Endothelial cell of umbilical vein (primary cell): ENCODE measurements around the gene BABAM2. TPM values are rescaled to one million over a fixed set of nuclear protein-coding genes. Genes with fewer than 3 reads are reported as not detected.

Experiments used
- BruUV-seq: library from RNA; stranded (reverse); fragments of 400-500 nt; replicated peaks from 2 replicates; lab custom pipeline; 2021; lab: Mats Ljungman, UMichigan
- CTCF ChIA-PET: fragments of 300-600, 350-600 bp; sonication (Branson Sonifier 250); formaldehyde crosslinking; loops from one replicate; lab custom pipeline; 2021; ENCODE audit warnings: antibody characterized with exemption, inconsistent platforms; lab: Charles Lee
- POLR2A ChIA-PET: fragments of 300-600, 350-600 bp; sonication (Branson Sonifier 250); formaldehyde crosslinking; loops from one replicate; lab custom pipeline; 2021; ENCODE audit warnings: antibody characterized with exemption, inconsistent platforms; lab: Charles Lee
- DNase-seq: peaks from one replicate; pipeline ENCODE4 v3.0.0-alpha.2; 2011; ENCODE audit warnings: low read depth, low spot score
- FAIRE-seq: peaks from 2 replicates; lab custom pipeline; 2011; peaks lifted over from hg19 to GRCh38; lab: Jason Lieb, UNC
- H2AFZ ChIP-seq: 2 replicates; pipeline ENCODE4 v1.6.0; 2012; ENCODE audit warnings: low read depth, low read length, control low read depth, inconsistent platforms
- H3K27ac ChIP-seq: 2 replicates; pipeline ENCODE4 v1.5.1; 2011; ENCODE audit warnings: low read depth, mild to moderate bottlenecking, control low read depth, low read length, moderate library complexity; ENCODE audit not compliant: insufficient read depth
- H3K27me3 ChIP-seq, 2 experiments: 2 replicates each; pipeline versions ENCODE4 v1.6.0 to v1.6.1; 2011; ENCODE audit warnings: low read length in 2 of 2, mixed read lengths in 1 of 2; ENCODE audit not compliant: control insufficient read depth in 2 of 2, insufficient read depth in 2 of 2
- H3K36me3 ChIP-seq, 2 experiments: 2 replicates in 1 of 2; 3 replicates in 1 of 2; pipeline ENCODE4 v1.5.1; 2011; ENCODE audit warnings: low read length in 2 of 2, mild to moderate bottlenecking in 1 of 2, moderate library complexity in 1 of 2; ENCODE audit not compliant: control insufficient read depth in 2 of 2, insufficient read depth in 2 of 2; ENCODE audit errors: extremely low read depth in 1 of 2
- H3K4me1 ChIP-seq: 3 replicates; pipeline ENCODE4 v1.5.1; 2011; ENCODE audit warnings: mild to moderate bottlenecking, low read length; ENCODE audit not compliant: control insufficient read depth, insufficient read depth; ENCODE audit errors: extremely low read depth
- H3K4me2 ChIP-seq: 2 replicates; pipeline ENCODE4 v1.6.1; 2011; ENCODE audit warnings: low read length, control low read depth, mixed read lengths; ENCODE audit not compliant: insufficient read depth
- H3K4me3 ChIP-seq, 3 experiments: fragments of 200-600 bp in 1 of 3; sonication (generic), shearing (Covaris generic) in 1 of 3; replicated peaks in 1 of 3; 2 replicates each; pipeline ENCODE4 v1.5.1; 2011 to 2016; ENCODE audit warnings: control low read depth in 3 of 3, low read length in 3 of 3, mild to moderate bottlenecking in 2 of 3, inconsistent platforms in 1 of 3, low read depth in 1 of 3, moderate library complexity in 1 of 3; ENCODE audit not compliant: insufficient read depth in 1 of 3
- H3K79me2 ChIP-seq: 2 replicates; pipeline ENCODE4 v1.6.0; 2012; ENCODE audit warnings: low read length, inconsistent platforms; ENCODE audit not compliant: control insufficient read depth, insufficient read depth
- H3K9ac ChIP-seq: replicated peaks from 2 replicates; pipeline ENCODE3; 2011; ENCODE audit warnings: low read length, control low read depth; ENCODE audit not compliant: insufficient read depth; ENCODE audit errors: extremely low read depth
- H3K9me1 ChIP-seq: replicated peaks from 3 replicates; pipeline ENCODE4 v1.6.0; 2011; ENCODE audit warnings: mild to moderate bottlenecking, low read length; ENCODE audit not compliant: control insufficient read depth, insufficient read depth; ENCODE audit errors: extremely low read depth
- H3K9me3 ChIP-seq: replicated peaks from 2 replicates; pipeline ENCODE4 v1.5.1; 2012; ENCODE audit warnings: low read length, inconsistent platforms; ENCODE audit not compliant: control insufficient read depth, insufficient read depth
- H4K20me1 ChIP-seq: replicated peaks from 2 replicates; pipeline ENCODE3; 2011; ENCODE audit warnings: mild to moderate bottlenecking, low read length; ENCODE audit not compliant: control insufficient read depth, insufficient read depth; ENCODE audit errors: extremely low read depth
- EZH2 ChIP-seq: IDR thresholded peaks from 2 replicates; pipeline ENCODE4 v1.6.1; 2012; ENCODE audit warnings: borderline replicate concordance, low read depth, mild to moderate bottlenecking, moderate library complexity, low read length, inconsistent platforms; ENCODE audit not compliant: severe bottlenecking
- FOS ChIP-seq: IDR thresholded peaks from 2 replicates; pipeline ENCODE4 v1.6.1; 2011; ENCODE audit warnings: mild to moderate bottlenecking, low read length, moderate library complexity, borderline replicate concordance; ENCODE audit not compliant: insufficient read depth
- GATA2 ChIP-seq: IDR thresholded peaks from 2 replicates; pipeline ENCODE4 v1.7.0; 2011; ENCODE audit warnings: low read depth, mild to moderate bottlenecking, moderate library complexity, mixed read lengths, low read length; ENCODE audit not compliant: insufficient read length, insufficient read depth
- JUN ChIP-seq: IDR thresholded peaks from 2 replicates; pipeline ENCODE4 v1.6.1; 2011; ENCODE audit warnings: borderline replicate concordance, low read depth; ENCODE audit not compliant: insufficient read length, insufficient read depth
- MYC ChIP-seq: IDR thresholded peaks from one replicate; pipeline ENCODE4 v1.6.1; 2011; ENCODE audit warnings: mild to moderate bottlenecking, low read depth, low read length
- POLR2A ChIP-seq: IDR thresholded peaks from 2 replicates; pipeline ENCODE4 v1.6.1; 2012; ENCODE audit warnings: low read depth, mild to moderate bottlenecking, control low read depth, low read length
- POLR2AphosphoS5 ChIP-seq: IDR thresholded peaks from 2 replicates; pipeline ENCODE4 v1.6.1; 2012; ENCODE audit warnings: low read depth, mild to moderate bottlenecking, control low read depth, low read length, moderate library complexity; ENCODE audit not compliant: insufficient read depth
- dilution Hi-C: fragments of 300-500 bp; cut with MboI; formaldehyde crosslinking; loops from one replicate; pipeline ENCODE4 v1.15.0; 2019; ENCODE audit warnings: low sequenced_read_pairs; ENCODE audit not compliant: extremely low pct_ligation_motif_present
- intact Hi-C: fragments of 100-400 bp; cut with micrococcal nuclease; formaldehyde crosslinking; loops from one replicate; pipeline ENCODE4 v1.10.0; 2022
- polyA plus RNA-seq, 4 experiments: library from polyadenylated mRNA; depleted of rRNA in 3 of 4; stranded (reverse) in 3 of 4; unstranded in 1 of 4; fragments of >200 nt; gene quantifications; 2 replicates each; pipeline versions ENCODE4 v1.2.1 to v1.2.3, GENCODE V29; 2011 to 2012; ENCODE audit warnings: missing spikeins in 1 of 4
- total RNA-seq: library from RNA; stranded (reverse); gene quantifications from 2 replicates; pipeline ENCODE4 v1.2.3, GENCODE V29; 2021
- TF ChIP-seq, protein P1 (sequence below), 2 donors: IDR thresholded peaks; 1 replicate in 1 of 2; 2 replicates in 1 of 2; pipeline ENCODE4 v1.5.1; 2011; ENCODE audit warnings: low read length in 2 of 2, mild to moderate bottlenecking in 2 of 2, moderate library complexity in 2 of 2, control low read depth in 1 of 2, inconsistent platforms in 1 of 2, low read depth in 1 of 2; ENCODE audit not compliant: insufficient read depth in 1 of 2; ENCODE audit errors: extremely low read depth in 1 of 2
- TF ChIP-seq, protein P2 (sequence below): IDR thresholded peaks from 2 replicates; pipeline ENCODE4 v1.6.1; 2011; ENCODE audit not compliant: insufficient read depth, insufficient read length

The BABAM2 gene
- total and polyA plus RNA-seq, 2 donors (not counting 3 experiments of a cell fraction or from before 2014, with no cell fraction given), result 19.9 to 27.6 TPM

DNA sequence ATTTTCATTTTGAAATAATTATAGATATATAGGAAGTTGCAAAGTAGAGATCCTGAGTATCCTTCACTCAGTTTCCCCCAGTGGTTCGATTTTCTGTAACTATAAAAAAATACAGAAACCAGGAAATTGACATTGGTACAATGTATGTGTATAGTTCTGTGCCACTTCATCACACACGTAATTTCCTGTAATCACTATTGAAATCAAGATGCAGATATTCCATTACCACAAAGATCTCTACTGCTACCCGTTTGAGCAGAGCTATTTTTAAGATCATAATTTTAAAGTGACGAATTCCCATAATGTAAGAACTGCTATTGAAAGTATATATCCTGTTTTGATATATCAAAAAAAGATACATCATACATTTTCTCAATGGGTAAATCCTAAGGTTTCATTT lies 142.3 kb downstream of the BABAM2 start:
- H3K9ac ChIP-seq, result no peak overlapping the region
- CTCF ChIA-PET, result interaction anchor here (0.8 kb wide), 1 partner anchor 42 kb away, joined by 3 read pairs; no protein-coding TSS in a partner anchor

DNA sequence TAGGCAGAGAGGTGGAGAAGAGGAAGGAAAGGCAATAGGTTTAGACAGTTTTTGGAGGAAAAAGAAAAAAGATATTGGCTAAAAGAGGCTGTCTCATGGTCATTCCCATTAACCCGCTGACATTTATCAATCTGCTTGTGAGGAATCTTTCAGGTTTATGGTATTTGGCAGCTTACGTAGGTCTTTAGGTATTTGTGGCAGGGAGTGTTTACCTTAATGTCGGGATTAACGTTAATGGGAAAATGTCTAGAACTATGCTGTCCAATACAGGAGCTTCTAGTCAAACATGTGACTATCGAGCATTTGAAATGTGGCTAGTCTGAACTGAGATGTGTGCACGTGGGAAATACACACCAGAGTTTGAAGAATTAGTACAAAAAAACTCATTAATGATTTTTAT lies 144.2 kb downstream of the BABAM2 start:
- ChIA-PET POLR2A (no interaction called here), CTCF (interaction anchor here (1.5 kb wide), 1 partner anchor 20 kb away, joined by 3 read pairs; no protein-coding TSS in a partner anchor)
- Histone ChIP-seq H2AFZ (no peak overlapping the region), H3K9me1 (no peaks in the 10 kb centered on the region), H3K9ac (no peak overlapping the region), H3K4me2 (no peak overlapping the region), H3K4me3 (no peak overlapping the region), H3K79me2 (no peaks in the 10 kb centered on the region), H3K9me3 (no peaks in the 10 kb centered on the region), H3K36me3 (no peaks in the 10 kb centered on the region), H3K27ac (no peak overlapping the region), H3K4me1 (peaks cover 18% of the 10 kb centered on the region), H4K20me1 (no peaks in the 10 kb centered on the region), H3K27me3 (no peaks in the 10 kb centered on the region)
- dilution Hi-C loops, result no loop called here
- DNase-seq (no peak), FAIRE-seq (no peak)
- TF ChIP-seq POLR2AphosphoS5 (no peak), FOS (no peak), EZH2 (no peak), JUN (no peak), POLR2A (no peak), MYC (no peak), GATA2 (no peak)
- TF ChIP-seq, protein P1, sequence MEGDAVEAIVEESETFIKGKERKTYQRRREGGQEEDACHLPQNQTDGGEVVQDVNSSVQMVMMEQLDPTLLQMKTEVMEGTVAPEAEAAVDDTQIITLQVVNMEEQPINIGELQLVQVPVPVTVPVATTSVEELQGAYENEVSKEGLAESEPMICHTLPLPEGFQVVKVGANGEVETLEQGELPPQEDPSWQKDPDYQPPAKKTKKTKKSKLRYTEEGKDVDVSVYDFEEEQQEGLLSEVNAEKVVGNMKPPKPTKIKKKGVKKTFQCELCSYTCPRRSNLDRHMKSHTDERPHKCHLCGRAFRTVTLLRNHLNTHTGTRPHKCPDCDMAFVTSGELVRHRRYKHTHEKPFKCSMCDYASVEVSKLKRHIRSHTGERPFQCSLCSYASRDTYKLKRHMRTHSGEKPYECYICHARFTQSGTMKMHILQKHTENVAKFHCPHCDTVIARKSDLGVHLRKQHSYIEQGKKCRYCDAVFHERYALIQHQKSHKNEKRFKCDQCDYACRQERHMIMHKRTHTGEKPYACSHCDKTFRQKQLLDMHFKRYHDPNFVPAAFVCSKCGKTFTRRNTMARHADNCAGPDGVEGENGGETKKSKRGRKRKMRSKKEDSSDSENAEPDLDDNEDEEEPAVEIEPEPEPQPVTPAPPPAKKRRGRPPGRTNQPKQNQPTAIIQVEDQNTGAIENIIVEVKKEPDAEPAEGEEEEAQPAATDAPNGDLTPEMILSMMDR (IDR thresholded peaks at IDR 0.05; ENCODE audit: extremely low read depth in 1 of 2, insufficient read depth in 1 of 2, low read depth in 1 of 2, low read length in 2 of 2), result no peak
- TF ChIP-seq, protein P2, sequence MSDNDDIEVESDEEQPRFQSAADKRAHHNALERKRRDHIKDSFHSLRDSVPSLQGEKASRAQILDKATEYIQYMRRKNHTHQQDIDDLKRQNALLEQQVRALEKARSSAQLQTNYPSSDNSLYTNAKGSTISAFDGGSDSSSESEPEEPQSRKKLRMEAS, result no peak
- BruUV-seq, result no TSS peak
- intact Hi-C loops, result loop anchor here (2.0 kb wide), 2 partner anchors 46 to 362 kb away; no protein-coding TSS in a partner anchor

More for the DNA sequence above, 142.3 kb downstream of the BABAM2 start:
- dilution Hi-C loops, result no loop called here
- POLR2A ChIA-PET, result interaction anchor here (0.7 kb wide), 1 partner anchor 171 kb away, joined by 3 read pairs; no protein-coding TSS in a partner anchor
- Histone ChIP-seq H3K27ac (no peak overlapping the region), H4K20me1 (no peaks in the 10 kb centered on the region), H3K79me2 (no peaks in the 10 kb centered on the region), H3K36me3 (no peaks in the 10 kb centered on the region), H3K4me2 (no peak overlapping the region), H3K27me3 (no peaks in the 10 kb centered on the region), H3K4me3 (no peak overlapping the region), H3K9me1 (no peaks in the 10 kb centered on the region), H3K9me3 (no peaks in the 10 kb centered on the region), H3K4me1 (peaks cover 18% of the 10 kb centered on the region), H2AFZ (no peak overlapping the region)
- DNase-seq (no peak), FAIRE-seq (no peak)
- intact Hi-C loops, result no loop called here
- TF ChIP-seq, protein P1 (IDR thresholded peaks at IDR 0.05; ENCODE audit: extremely low read depth in 1 of 2, insufficient read depth in 1 of 2, low read depth in 1 of 2, low read length in 2 of 2), result no peak
- TF ChIP-seq POLR2AphosphoS5 (no peak), FOS (no peak), MYC (no peak), JUN (no peak)
- no TSS peak for BruUV-seq
